BLaER1 (cell line): Measurements from ENCODE around the gene RPL22.

Source experiments
- H3K27ac ChIP-seq: shearing (Covaris generic); formaldehyde crosslinking; 2 replicates; pipeline ENCODE4 v1.8.1; 2022
- H3K27me3 ChIP-seq: shearing (Covaris generic); formaldehyde crosslinking; 2 replicates; pipeline ENCODE4 v1.8.1; 2022
- H3K36me3 ChIP-seq: shearing (Covaris generic); formaldehyde crosslinking; 2 replicates; pipeline ENCODE4 v1.8.1; 2022
- H3K4me1 ChIP-seq: shearing (Covaris generic); formaldehyde crosslinking; 2 replicates; pipeline ENCODE4 v1.8.1; 2022
- H3K4me2 ChIP-seq: shearing (Covaris generic); formaldehyde crosslinking; 2 replicates; pipeline ENCODE4 v1.8.1; 2022
- H3K4me3 ChIP-seq: shearing (Covaris generic); formaldehyde crosslinking; 2 replicates; pipeline ENCODE4 v1.8.1; 2022
- H3K9ac ChIP-seq: shearing (Covaris generic); formaldehyde crosslinking; 2 replicates; pipeline ENCODE4 v1.8.1; 2022
- H3K9me3 ChIP-seq: shearing (Covaris generic); formaldehyde crosslinking; 2 replicates; pipeline ENCODE4 v1.8.1; 2022
- H4K20me1 ChIP-seq: shearing (Covaris generic); formaldehyde crosslinking; 2 replicates; pipeline ENCODE4 v1.8.1; 2022
- Cebpa-rat ChIP-seq: shearing (Covaris generic); IDR thresholded peaks from 2 replicates; pipeline ENCODE4 v1.8.1; 2022

The RPL22 gene

GRCh38 chr1:6166655-6167390, 32.6 kb downstream of the RPL22 start:
- Histone ChIP-seq H3K4me3 (no peak overlapping the region), H3K9me3 (no peaks in the 10 kb centered on the region), H4K20me1 (peaks cover 22% of the 10 kb centered on the region), H3K4me2 (no peak overlapping the region), H3K36me3 (no peaks in the 10 kb centered on the region), H3K27me3 (0 out of 2 replicates have a peak, but pooled peaks cover 8% of the 10 kb centered on the region), H3K4me1 (peaks cover 25% of the 10 kb centered on the region), H3K27ac (no peak overlapping the region), H3K9ac (no peak overlapping the region)
- no peak for TF ChIP-seq Cebpa-rat

- Histone ChIP-seq H3K4me3 (no peak overlapping the region), H4K20me1 (peaks cover 28% of the 10 kb centered on the region), H3K27me3 (0 out of 2 replicates have a peak, but pooled peaks cover 8% of the 10 kb centered on the region), H3K4me1 (peaks cover 25% of the 10 kb centered on the region), H3K36me3 (no peaks in the 10 kb centered on the region), H3K9me3 (no peaks in the 10 kb centered on the region), H3K4me2 (no peak overlapping the region), H3K9ac (no peak overlapping the region), H3K27ac (no peak overlapping the region)
- TF ChIP-seq Cebpa-rat = no peak
These were observed 33.2 kb downstream of the RPL22 start for GRCh38 chr1:6166221-6166620.

- H3K4me2 ChIP-seq = no peak overlapping the region
- H3K36me3 ChIP-seq = no peaks in the 10 kb centered on the region
- no peak overlapping the region for H3K4me3 ChIP-seq
- peaks cover 35% of the 10 kb centered on the region for H4K20me1 ChIP-seq
- TF ChIP-seq Cebpa-rat = no peak
- 0 out of 2 replicates have a peak, but pooled peaks cover 8% of the 10 kb centered on the region for H3K27me3 ChIP-seq
- H3K9me3 ChIP-seq = no peaks in the 10 kb centered on the region
- H3K27ac ChIP-seq = no peak overlapping the region
- no peak overlapping the region for H3K9ac ChIP-seq
- H3K4me1 ChIP-seq = peaks cover 24% of the 10 kb centered on the region
These were observed 33.9 kb downstream of the RPL22 start for GRCh38 chr1:6165441-6165985.

GRCh38 chr1:6165027-6165426, 34.4 kb downstream of the RPL22 start:
- Histone ChIP-seq H3K4me2 (no peak overlapping the region), H3K9ac (no peak overlapping the region), H3K27ac (no peak overlapping the region), H3K27me3 (0 out of 2 replicates have a peak, but pooled peaks cover 8% of the 10 kb centered on the region), H3K36me3 (no peaks in the 10 kb centered on the region), H4K20me1 (peaks cover 35% of the 10 kb centered on the region), H3K4me1 (peaks cover 19% of the 10 kb centered on the region), H3K4me3 (no peak overlapping the region), H3K9me3 (no peaks in the 10 kb centered on the region)
- TF ChIP-seq Cebpa-rat = no peak

- Histone ChIP-seq H3K9me3 (no peaks in the 10 kb centered on the region), H3K27me3 (0 out of 2 replicates have a peak, but pooled peaks cover 8% of the 10 kb centered on the region), H3K4me2 (no peak overlapping the region), H3K4me1 (peaks cover 14% of the 10 kb centered on the region), H3K4me3 (no peak overlapping the region), H3K27ac (no peak overlapping the region), H4K20me1 (peaks cover 35% of the 10 kb centered on the region), H3K36me3 (no peaks in the 10 kb centered on the region), H3K9ac (no peak overlapping the region)
- no peak for TF ChIP-seq Cebpa-rat
These were observed 35.3 kb downstream of the RPL22 start for GRCh38 chr1:6163973-6164617.

GRCh38 chr1:6163191-6163972, 36.0 kb downstream of the RPL22 start:
- Histone ChIP-seq H3K9me3 (no peaks in the 10 kb centered on the region), H3K27me3 (0 out of 2 replicates have a peak, but pooled peaks cover 8% of the 10 kb centered on the region), H3K36me3 (no peaks in the 10 kb centered on the region), H3K9ac (no peak overlapping the region), H3K27ac (no peak overlapping the region), H3K4me1 (peaks cover 14% of the 10 kb centered on the region), H4K20me1 (peaks cover 35% of the 10 kb centered on the region), H3K4me3 (no peak overlapping the region), H3K4me2 (no peak overlapping the region)
- no peak for TF ChIP-seq Cebpa-rat

- 0 out of 2 replicates have a peak, but pooled peaks cover 8% of the 10 kb centered on the region for H3K27me3 ChIP-seq
- H3K36me3 ChIP-seq = no peaks in the 10 kb centered on the region
- peaks cover 14% of the 10 kb centered on the region for H3K4me1 ChIP-seq
- TF ChIP-seq Cebpa-rat = no peak
- H4K20me1 ChIP-seq = peaks cover 35% of the 10 kb centered on the region
- H3K9ac ChIP-seq = no peak overlapping the region
- H3K4me2 ChIP-seq = no peak overlapping the region
- H3K27ac ChIP-seq = no peak overlapping the region
- no peaks in the 10 kb centered on the region for H3K9me3 ChIP-seq
- H3K4me3 ChIP-seq = no peak overlapping the region
These were observed 36.6 kb downstream of the RPL22 start for GRCh38 chr1:6162773-6163172.

- H3K4me1 ChIP-seq = peaks cover 14% of the 10 kb centered on the region
These were observed 37.1 kb downstream of the RPL22 start for GRCh38 chr1:6162341-6162740.

GRCh38 chr1:6158181-6158580, 41.2 kb downstream of the RPL22 start:
- peaks cover 25% of the 10 kb centered on the region for H4K20me1 ChIP-seq
- H3K4me2 ChIP-seq = no peak overlapping the region
- no peak for TF ChIP-seq Cebpa-rat
- H3K9ac ChIP-seq = no peak overlapping the region
- H3K27ac ChIP-seq = no peak overlapping the region
- H3K27me3 ChIP-seq = 0 out of 2 replicates have a peak, but pooled peaks cover 2% of the 10 kb centered on the region
- H3K36me3 ChIP-seq = no peaks in the 10 kb centered on the region
- no peak overlapping the region for H3K4me3 ChIP-seq
- peaks cover 32% of the 10 kb centered on the region for H3K4me1 ChIP-seq
- H3K9me3 ChIP-seq = no peaks in the 10 kb centered on the region

More at GRCh38 chr1:6162341-6162740, 37.1 kb downstream of the RPL22 start:
- H4K20me1 ChIP-seq = peaks cover 35% of the 10 kb centered on the region
- H3K27ac ChIP-seq = no peak overlapping the region
- H3K27me3 ChIP-seq = 0 out of 2 replicates have a peak, but pooled peaks cover 8% of the 10 kb centered on the region
- TF ChIP-seq Cebpa-rat = no peak
- no peak overlapping the region for H3K9ac ChIP-seq
- no peaks in the 10 kb centered on the region for H3K9me3 ChIP-seq
- H3K4me3 ChIP-seq = no peak overlapping the region
- no peak overlapping the region for H3K4me2 ChIP-seq
- no peaks in the 10 kb centered on the region for H3K36me3 ChIP-seq
